CD8-positive, alpha-beta memory T cell (primary cell): ENCODE results near the gene KLF7. TPM values are rescaled to one million over a fixed set of nuclear protein-coding genes. Genes with fewer than 3 reads are reported as not detected.
A peak's percentile ranks its signal among the peaks of the same experiment; 100 is the strongest.

ENCODE experiments used
- CTCF ChIA-PET: fragments of 350-600 bp; sonication (Branson Sonifier 250); formaldehyde crosslinking; loops from one replicate; lab custom pipeline; 2021; ENCODE audit warnings: antibody characterized with exemption; lab: Charles Lee
- POLR2A ChIA-PET: fragments of 350-600 bp; sonication (Branson Sonifier 250); formaldehyde crosslinking; loops from one replicate; lab custom pipeline; 2021; ENCODE audit warnings: antibody characterized with exemption; lab: Charles Lee
- DNase-seq, 5 donors: peaks; one replicate each; pipeline versions ENCODE4 v3.0.0 to v3.0.0-alpha.2; 2020 to 2022; ENCODE audit warnings: mixed read lengths in 1 of 5
- H3K27ac ChIP-seq: one replicate; pipeline ENCODE4 v1.7.0; 2013; ENCODE audit warnings: low read depth, mild to moderate bottlenecking, low read length, moderate library complexity
- H3K27me3 ChIP-seq: 2 replicates; pipeline ENCODE4 v1.7.0; 2013; ENCODE audit warnings: low read length, mild to moderate bottlenecking; ENCODE audit not compliant: insufficient read depth, poor library complexity, severe bottlenecking
- H3K36me3 ChIP-seq: 2 replicates; pipeline ENCODE4 v1.7.0; 2013; ENCODE audit warnings: mild to moderate bottlenecking, low read length, moderate library complexity; ENCODE audit not compliant: insufficient read depth
- H3K4me1 ChIP-seq: 2 replicates; pipeline ENCODE4 v1.7.0; 2013; ENCODE audit warnings: mild to moderate bottlenecking, low read length, moderate library complexity; ENCODE audit not compliant: insufficient read depth
- H3K4me3 ChIP-seq: 2 replicates; pipeline ENCODE4 v1.7.0; 2013; ENCODE audit warnings: mild to moderate bottlenecking, low read length
- H3K9me3 ChIP-seq: 2 replicates; pipeline ENCODE4 v1.7.0; 2013; ENCODE audit warnings: mild to moderate bottlenecking, low read length
- H3K27ac Mint-ChIP-seq, 8 donors: one replicate each; pipeline ENCODE4 v1.8.0; 2020 to 2021; ENCODE audit warnings: mixed read lengths in 8 of 8, mild to moderate bottlenecking in 6 of 8, inconsistent platforms in 3 of 8, moderate library complexity in 3 of 8
- H3K27me3 Mint-ChIP-seq, 2 donors: one replicate each; pipeline ENCODE4 v1.8.0; 2020 to 2021; ENCODE audit warnings: mixed read lengths in 2 of 2, mild to moderate bottlenecking in 1 of 2, moderate library complexity in 1 of 2
- H3K36me3 Mint-ChIP-seq, 3 donors: one replicate each; pipeline ENCODE4 v1.8.0; 2020 to 2021; ENCODE audit warnings: mixed read lengths in 3 of 3, inconsistent platforms in 1 of 3, mild to moderate bottlenecking in 1 of 3
- H3K4me1 Mint-ChIP-seq, 3 donors: one replicate each; pipeline ENCODE4 v1.8.0; 2020 to 2021; ENCODE audit warnings: mixed read lengths in 3 of 3, inconsistent platforms in 1 of 3, mild to moderate bottlenecking in 1 of 3
- H3K4me3 Mint-ChIP-seq, 7 donors: one replicate each; pipeline ENCODE4 v1.8.0; 2020 to 2021; ENCODE audit warnings: mixed read lengths in 7 of 7, mild to moderate bottlenecking in 6 of 7, moderate library complexity in 4 of 7, inconsistent platforms in 2 of 7
- H3K9me3 Mint-ChIP-seq, 5 donors: one replicate each; pipeline ENCODE4 v1.8.0; 2020 to 2022; ENCODE audit warnings: mixed read lengths in 5 of 5, mild to moderate bottlenecking in 3 of 5, moderate library complexity in 2 of 5, inconsistent platforms in 1 of 5
- polyA plus RNA-seq: library from polyadenylated mRNA; unstranded; fragments of 300-500 nt; fragmentation: Illumina TruSeq; gene quantifications from one replicate; pipeline ENCODE4 v1.2.3, GENCODE V29; 2021
- total RNA-seq, 2 experiments: library from RNA; stranded (reverse); gene quantifications; one replicate each; pipeline ENCODE4 v1.2.3, GENCODE V29; 2021

KLF7 gene
- total and polyA plus RNA-seq, 3 experiments from 2014 or later, result 6.4 to 12.1 (median 6.7) TPM

- Mint-ChIP-seq H3K27ac (no peak overlapping the region), H3K36me3 (no peaks in the 10 kb centered on the region), H3K4me3 (no peak overlapping the region), H3K4me1 (peaks cover 19 to 65% (median 31%) of the 10 kb centered on the region in 3 donors), H3K27me3 (peaks cover 9 to 12% of the 10 kb centered on the region in 2 donors), H3K9me3 (peaks cover 0 to 2% (median 0%) of the 10 kb centered on the region in 5 donors)
- Histone ChIP-seq H3K4me3 (no peak overlapping the region), H3K27me3 (no peaks in the 10 kb centered on the region), H3K4me1 (peaks cover 49% of the 10 kb centered on the region), H3K27ac (no peak overlapping the region), H3K36me3 (no peaks in the 10 kb centered on the region), H3K9me3 (no peaks in the 10 kb centered on the region)
- ChIA-PET POLR2A (interaction anchor here (0.6 kb wide), 1 partner anchor 8 kb away, joined by 3 read pairs; the partner anchor contains the start of gene KLF7), CTCF (no interaction called here)
- DNase-seq, result no peak
These were observed 8.0 kb downstream of the KLF7 start for GRCh38 chr2:207157731-207158130.

GRCh38 chr2:207157162-207157481, 8.6 kb downstream of the KLF7 start:
- Mint-ChIP-seq H3K36me3 (no peaks in the 10 kb centered on the region), H3K27ac (peak overlapping the region in 2 of 8 donors; percentile 23 to 53)
- peaks cover 55% of the 10 kb centered on the region for H3K4me1 ChIP-seq

GRCh38 chr2:207156451-207157161, 9.1 kb downstream of the KLF7 start:
- Mint-ChIP-seq H3K36me3 (no peaks in the 10 kb centered on the region), H3K4me1 (peaks cover 19 to 63% (median 31%) of the 10 kb centered on the region in 3 donors), H3K27ac (peak overlapping the region in 1 of 8 donors; percentile 25), H3K9me3 (peaks cover 0 to 2% (median 0%) of the 10 kb centered on the region in 5 donors), H3K4me3 (peak overlapping the region in 1 of 7 donors; percentile 14), H3K27me3 (peaks cover 4 to 8% of the 10 kb centered on the region in 2 donors)
- no peaks in the 10 kb centered on the region for H3K36me3 ChIP-seq
- POLR2A ChIA-PET, result no interaction called here
- H3K4me1 ChIP-seq, result peaks cover 59% of the 10 kb centered on the region
- no peak overlapping the region for H3K4me3 ChIP-seq
- no peak overlapping the region for H3K27ac ChIP-seq
- CTCF ChIA-PET, result no interaction called here
- H3K27me3 ChIP-seq, result no peaks in the 10 kb centered on the region
- no peak for DNase-seq
- no peaks in the 10 kb centered on the region for H3K9me3 ChIP-seq

More at GRCh38 chr2:207157162-207157481, 8.6 kb downstream of the KLF7 start:
- Histone ChIP-seq H3K27me3 (no peaks in the 10 kb centered on the region), H3K27ac (no peak overlapping the region), H3K4me3 (no peak overlapping the region), H3K36me3 (no peaks in the 10 kb centered on the region), H3K9me3 (no peaks in the 10 kb centered on the region)
- H3K4me3 Mint-ChIP-seq, result no peak overlapping the region
- H3K4me1 Mint-ChIP-seq, result peaks cover 19 to 65% (median 31%) of the 10 kb centered on the region in 3 donors
- H3K9me3 Mint-ChIP-seq, result peaks cover 0 to 2% (median 0%) of the 10 kb centered on the region in 5 donors
- H3K27me3 Mint-ChIP-seq, result peaks cover 7 to 9% of the 10 kb centered on the region in 2 donors
- no peak for DNase-seq
- POLR2A ChIA-PET, result no interaction called here
- CTCF ChIA-PET, result no interaction called here

GRCh38 chr2:207155516-207156444, 10.0 kb downstream of the KLF7 start:
- DNase-seq, result peak in 1 of 5 donors; percentile 49
- peak overlapping the region in 3 of 8 donors; percentile 15 to 78 (median 66) for H3K27ac Mint-ChIP-seq
- ChIA-PET CTCF (no interaction called here), POLR2A (no interaction called here)
- peaks cover 19 to 55% (median 31%) of the 10 kb centered on the region in 3 donors for H3K4me1 Mint-ChIP-seq
- H3K9me3 Mint-ChIP-seq, result peaks cover 0 to 2% (median 0%) of the 10 kb centered on the region in 5 donors
- Histone ChIP-seq H3K9me3 (no peaks in the 10 kb centered on the region), H3K27ac (no peak overlapping the region), H3K4me1 (peaks cover 60% of the 10 kb centered on the region), H3K4me3 (no peak overlapping the region), H3K36me3 (no peaks in the 10 kb centered on the region), H3K27me3 (no peaks in the 10 kb centered on the region)
- no peaks in the 10 kb centered on the region for H3K36me3 Mint-ChIP-seq
- H3K4me3 Mint-ChIP-seq, result peak overlapping the region in 5 of 7 donors; percentile 12 to 68 (median 38)
- H3K27me3 Mint-ChIP-seq, result peaks cover 0 to 4% of the 10 kb centered on the region in 2 donors

- Mint-ChIP-seq H3K4me3 (no peak overlapping the region), H3K4me1 (peaks cover 20 to 60% (median 36%) of the 10 kb centered on the region in 3 donors), H3K36me3 (no peaks in the 10 kb centered on the region), H3K27me3 (peaks cover 5 to 7% of the 10 kb centered on the region in 2 donors), H3K9me3 (peaks cover 0 to 2% (median 0%) of the 10 kb centered on the region in 5 donors), H3K27ac (no peak overlapping the region)
- Histone ChIP-seq H3K27me3 (no peaks in the 10 kb centered on the region), H3K36me3 (no peaks in the 10 kb centered on the region), H3K27ac (no peak overlapping the region), H3K9me3 (no peaks in the 10 kb centered on the region), H3K4me1 (peaks cover 63% of the 10 kb centered on the region), H3K4me3 (no peak overlapping the region)
- POLR2A ChIA-PET, result no interaction called here
- CTCF ChIA-PET, result no interaction called here
- DNase-seq, result no peak
These were observed 10.9 kb downstream of the KLF7 start for GRCh38 chr2:207154556-207155510.

- no peak overlapping the region for H3K4me3 ChIP-seq
- peaks cover 73% of the 10 kb centered on the region for H3K4me1 ChIP-seq
- no peaks in the 10 kb centered on the region for H3K9me3 ChIP-seq
- H3K27ac ChIP-seq, result no peak overlapping the region
- DNase-seq, result no peak
- Mint-ChIP-seq H3K27ac (peak overlapping the region in 1 of 8 donors; percentile 47), H3K4me1 (peaks cover 20 to 60% (median 38%) of the 10 kb centered on the region in 3 donors), H3K36me3 (no peaks in the 10 kb centered on the region), H3K27me3 (peaks cover 5 to 14% of the 10 kb centered on the region in 2 donors), H3K9me3 (peaks cover 0 to 5% (median 1%) of the 10 kb centered on the region in 5 donors), H3K4me3 (no peak overlapping the region)
- H3K36me3 ChIP-seq, result no peaks in the 10 kb centered on the region
- no peaks in the 10 kb centered on the region for H3K27me3 ChIP-seq
- CTCF ChIA-PET, result no interaction called here
- POLR2A ChIA-PET, result no interaction called here
These were observed 12.3 kb downstream of the KLF7 start for GRCh38 chr2:207153266-207153975.

- ChIA-PET CTCF (no interaction called here), POLR2A (no interaction called here)
- H3K4me3 ChIP-seq, result no peak overlapping the region
- H3K36me3 ChIP-seq, result no peaks in the 10 kb centered on the region
- no peak overlapping the region for H3K27ac Mint-ChIP-seq
- H3K4me1 ChIP-seq, result peaks cover 58% of the 10 kb centered on the region
- no peak overlapping the region for H3K27ac ChIP-seq
- no peak for DNase-seq
- no peaks in the 10 kb centered on the region for H3K9me3 ChIP-seq
- no peaks in the 10 kb centered on the region for H3K27me3 ChIP-seq
- H3K9me3 Mint-ChIP-seq, result peaks cover 0 to 5% (median 1%) of the 10 kb centered on the region in 5 donors
- peaks cover 7 to 15% of the 10 kb centered on the region in 2 donors for H3K27me3 Mint-ChIP-seq
- H3K36me3 Mint-ChIP-seq, result no peaks in the 10 kb centered on the region
- H3K4me3 Mint-ChIP-seq, result no peak overlapping the region
- peaks cover 12 to 41% (median 29%) of the 10 kb centered on the region in 3 donors for H3K4me1 Mint-ChIP-seq
These were observed 14.7 kb downstream of the KLF7 start for GRCh38 chr2:207151048-207151447.
